GM23338 (cell line): Measurements from ENCODE around the gene RNLS. TPM values are rescaled to one million over a fixed set of nuclear protein-coding genes. Genes with fewer than 3 reads are reported as not detected.

Experiments
- ATAC-seq: fragments of 200-7000 bp; cut with Tn5 transposase; 3 replicates; pipeline ENCODE4 v1.9.1; 2020
- DNase-seq: peaks from one replicate; pipeline ENCODE4 v3.0.0-alpha.2; 2015; ENCODE audit warnings: low spot score
- H2AFZ ChIP-seq: fragments of 200-600 bp; sonication (generic); 2 replicates; pipeline ENCODE4 v1.8.0; 2016; ENCODE audit warnings: antibody characterized with exemption, mild to moderate bottlenecking, moderate library complexity
- H3F3A ChIP-seq: fragments of 200-600 bp; sonication (generic); replicated peaks from 2 replicates; pipeline ENCODE4 v1.8.0; 2017; ENCODE audit warnings: antibody characterized with exemption, mixed run types, low read depth
- H3K27ac ChIP-seq: fragments of 200-600 bp; sonication (generic); 2 replicates; pipeline ENCODE4 v1.6.1; 2016; ENCODE audit warnings: low read depth
- H3K27me3 ChIP-seq: fragments of 200-600 bp; sonication (generic); 2 replicates; pipeline ENCODE4 v1.8.0; 2016; ENCODE audit warnings: mild to moderate bottlenecking, mixed run types, moderate library complexity; ENCODE audit not compliant: insufficient read depth
- H3K36me3 ChIP-seq: fragments of 200-600 bp; sonication (generic); 2 replicates; pipeline ENCODE4 v1.8.0; 2016; ENCODE audit warnings: mild to moderate bottlenecking; ENCODE audit not compliant: insufficient read depth
- H3K4me1 ChIP-seq: fragments of 200-600 bp; sonication (generic); 2 replicates; pipeline ENCODE4 v1.8.0; 2016; ENCODE audit warnings: mild to moderate bottlenecking, moderate library complexity; ENCODE audit not compliant: insufficient read depth
- H3K4me2 ChIP-seq: fragments of 200-600 bp; sonication (generic); 2 replicates; pipeline ENCODE4 v1.7.1; 2017; ENCODE audit warnings: mixed run types
- H3K4me3 ChIP-seq: fragments of 200-600 bp; sonication (generic); 2 replicates; pipeline ENCODE4 v1.6.1; 2016; ENCODE audit warnings: mixed run types
- H3K79me2 ChIP-seq: fragments of 200-600 bp; sonication (generic); replicated peaks from 2 replicates; pipeline ENCODE4 v1.8.0; 2017; ENCODE audit warnings: mild to moderate bottlenecking; ENCODE audit not compliant: insufficient read depth
- H3K9me2 ChIP-seq: fragments of 200-600 bp; sonication (generic); 2 replicates; pipeline ENCODE4 v1.8.0; 2017; ENCODE audit not compliant: insufficient read depth
- H4K20me1 ChIP-seq: fragments of 200-600 bp; sonication (generic); replicated peaks from 2 replicates; pipeline ENCODE4 v1.8.0; 2017; ENCODE audit warnings: mild to moderate bottlenecking; ENCODE audit not compliant: insufficient read depth
- H3K27ac Mint-ChIP-seq: 2 replicates; pipeline ENCODE4 v1.8.0; 2020; ENCODE audit warnings: inconsistent platforms, mild to moderate bottlenecking, moderate library complexity, mixed read lengths
- H3K27me3 Mint-ChIP-seq: 3 replicates; pipeline ENCODE4 v1.8.0; 2022; ENCODE audit warnings: low read depth, mild to moderate bottlenecking, moderate library complexity, mixed read lengths, inconsistent platforms; ENCODE audit not compliant: insufficient read depth, poor library complexity
- H3K36me3 Mint-ChIP-seq: 3 replicates; pipeline ENCODE4 v1.8.0; 2021; ENCODE audit warnings: low read depth, mild to moderate bottlenecking, inconsistent platforms, moderate library complexity, mixed read lengths
- H3K4me1 Mint-ChIP-seq: 3 replicates; pipeline ENCODE4 v1.8.0; 2020; ENCODE audit warnings: mild to moderate bottlenecking, inconsistent platforms, mixed read lengths
- H3K4me3 Mint-ChIP-seq: 3 replicates; pipeline ENCODE4 v1.8.0; 2021; ENCODE audit warnings: moderate library complexity, mild to moderate bottlenecking, inconsistent platforms, mixed read lengths
- H3K9me3 Mint-ChIP-seq: 3 replicates; pipeline ENCODE4 v1.8.0; 2020; ENCODE audit warnings: moderate library complexity, mild to moderate bottlenecking, inconsistent platforms, mixed read lengths
- EZH2 ChIP-seq: fragments of 200-600 bp; sonication (generic); IDR thresholded peaks from one replicate; pipeline ENCODE4 v1.8.0; 2017; ENCODE audit warnings: antibody characterized with exemption, mild to moderate bottlenecking, low read depth; ENCODE audit not compliant: unreplicated experiment
- EZH2phosphoT487 ChIP-seq: fragments of 200-600 bp; sonication (generic); IDR thresholded peaks from one replicate; pipeline ENCODE4 v1.8.1; 2018; ENCODE audit warnings: antibody characterized with exemption; ENCODE audit not compliant: unreplicated experiment
- NANOG ChIP-seq: IDR thresholded peaks from 2 replicates; pipeline ENCODE4 v1.6.1; 2016; ENCODE audit warnings: antibody characterized with exemption, borderline replicate concordance
- POLR2AphosphoS5 ChIP-seq: IDR thresholded peaks from 2 replicates; pipeline ENCODE4 v1.6.1; 2016; ENCODE audit warnings: antibody characterized with exemption, low read depth
- REST ChIP-seq: IDR thresholded peaks from one replicate; pipeline ENCODE4 v1.6.1; 2018; ENCODE audit warnings: antibody characterized with exemption; ENCODE audit not compliant: unreplicated experiment
- ZNF114 ChIP-seq: fragments of 250-450 bp; sonication (Bioruptor Pico); IDR thresholded peaks from 2 replicates; pipeline ENCODE4 v1.5.0; 2020; ENCODE audit warnings: mild to moderate bottlenecking, moderate library complexity
- ZNF331 ChIP-seq: fragments of 250-450 bp; sonication (Bioruptor Pico); IDR thresholded peaks from 2 replicates; pipeline ENCODE4 v1.5.0; 2020; ENCODE audit warnings: low read depth, mild to moderate bottlenecking, moderate library complexity
- polyA plus RNA-seq: library from polyadenylated mRNA; unstranded; fragments of >200 nt; fragmentation: Nextera tagmentation; extraction: Ambion mirVana; gene quantifications from 2 replicates; pipeline ENCODE4 v1.2.1, GENCODE V29; 2016
- total RNA-seq: library from RNA; depleted of rRNA; stranded (reverse); fragments of >200 nt; shearing (Covaris generic); gene quantifications from 2 replicates; pipeline ENCODE4 v1.2.3, GENCODE V29; 2014
- TF ChIP-seq, protein P1 (sequence below): IDR thresholded peaks from 2 replicates; pipeline ENCODE4 v1.6.1; 2016; ENCODE audit warnings: antibody characterized with exemption
- TF ChIP-seq, protein P2 (sequence below), 2 experiments: fragments of 200-600 bp in 1 of 2; sonication (generic) in 1 of 2; conservative IDR thresholded peaks; 2 replicates each; pipeline versions ENCODE4 v1.5.1 to v1.6.1; 2016 to 2017; ENCODE audit warnings: antibody characterized with exemption in 2 of 2, low read depth in 2 of 2, mild to moderate bottlenecking in 2 of 2, moderate library complexity in 1 of 2

RNLS gene
- total and polyA plus RNA-seq, 2 experiments from 2014 or later: 8.8 to 15.2 TPM

GRCh38 chr10:88234297-88234696 is 348.8 kb downstream of the RNLS start:
- ATAC-seq (no peak), DNase-seq (no peak)
- Mint-ChIP-seq H3K9me3 (no peaks in the 10 kb centered on the region; the same call in 1 of the 3 replicates), H3K4me3 (no peak overlapping the region), H3K27me3 (peaks cover 2% of the 10 kb centered on the region), H3K36me3 (no peaks in the 10 kb centered on the region), H3K4me1 (peaks cover 3% of the 10 kb centered on the region; the same call in 2 of the 3 replicates), H3K27ac (no peak overlapping the region)
- Histone ChIP-seq H3K27me3 (no peaks in the 10 kb centered on the region), H3F3A (no peaks in the 10 kb centered on the region), H3K79me2 (no peaks in the 10 kb centered on the region), H3K27ac (no peak overlapping the region), H2AFZ (peak overlapping the region; percentile 56; the same call in 1 of the 2 replicates), H3K4me3 (no peak overlapping the region), H3K36me3 (no peaks in the 10 kb centered on the region), H3K4me1 (no peaks in the 10 kb centered on the region), H3K9me2 (no peaks in the 10 kb centered on the region), H4K20me1 (no peaks in the 10 kb centered on the region), H3K4me2 (no peak overlapping the region)
- TF ChIP-seq, protein P1, sequence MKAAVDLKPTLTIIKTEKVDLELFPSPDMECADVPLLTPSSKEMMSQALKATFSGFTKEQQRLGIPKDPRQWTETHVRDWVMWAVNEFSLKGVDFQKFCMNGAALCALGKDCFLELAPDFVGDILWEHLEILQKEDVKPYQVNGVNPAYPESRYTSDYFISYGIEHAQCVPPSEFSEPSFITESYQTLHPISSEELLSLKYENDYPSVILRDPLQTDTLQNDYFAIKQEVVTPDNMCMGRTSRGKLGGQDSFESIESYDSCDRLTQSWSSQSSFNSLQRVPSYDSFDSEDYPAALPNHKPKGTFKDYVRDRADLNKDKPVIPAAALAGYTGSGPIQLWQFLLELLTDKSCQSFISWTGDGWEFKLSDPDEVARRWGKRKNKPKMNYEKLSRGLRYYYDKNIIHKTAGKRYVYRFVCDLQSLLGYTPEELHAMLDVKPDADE: no peak
- TF ChIP-seq REST (no peak), ZNF114 (CRISPR knock-in tag) (no peak), EZH2phosphoT487 (no peak), POLR2AphosphoS5 (no peak), EZH2 (no peak), ZNF331 (CRISPR knock-in tag) (no peak)

DNA sequence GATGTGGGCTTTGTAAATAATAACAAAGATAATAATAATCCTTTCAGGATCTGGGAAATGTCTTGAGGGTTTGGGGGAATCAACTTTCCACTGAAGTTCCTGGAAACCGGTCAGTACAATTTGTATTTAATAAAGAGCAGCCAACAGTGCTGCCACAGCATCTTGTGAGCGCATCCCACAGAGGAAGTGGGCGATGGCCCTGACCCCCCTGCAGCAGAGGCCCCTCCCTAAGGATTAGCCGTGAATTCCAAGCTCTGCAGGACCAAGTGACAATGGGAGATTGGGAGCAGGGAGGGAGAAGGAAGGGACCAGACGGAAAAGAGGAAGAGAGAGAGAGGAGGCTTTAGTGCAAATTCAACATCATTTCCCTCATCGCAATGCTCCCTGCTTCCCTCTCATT is 349.2 kb downstream of the RNLS start:
- H3K79me2 ChIP-seq: no peaks in the 10 kb centered on the region
- Mint-ChIP-seq H3K36me3 (no peaks in the 10 kb centered on the region), H3K4me1 (peaks cover 3% of the 10 kb centered on the region; the same call in 2 of the 3 replicates), H3K9me3 (no peaks in the 10 kb centered on the region; the same call in 1 of the 3 replicates), H3K4me3 (no peak overlapping the region), H3K27ac (no peak overlapping the region), H3K27me3 (peaks cover 2% of the 10 kb centered on the region)
- no peaks in the 10 kb centered on the region for H3K9me2 ChIP-seq
- no peak overlapping the region for H3K27ac ChIP-seq
- H3K4me2 ChIP-seq: no peak overlapping the region
- TF ChIP-seq NANOG (no peak), ZNF331 (CRISPR knock-in tag) (no peak), ZNF114 (CRISPR knock-in tag) (no peak)
- TF ChIP-seq, protein P2, sequence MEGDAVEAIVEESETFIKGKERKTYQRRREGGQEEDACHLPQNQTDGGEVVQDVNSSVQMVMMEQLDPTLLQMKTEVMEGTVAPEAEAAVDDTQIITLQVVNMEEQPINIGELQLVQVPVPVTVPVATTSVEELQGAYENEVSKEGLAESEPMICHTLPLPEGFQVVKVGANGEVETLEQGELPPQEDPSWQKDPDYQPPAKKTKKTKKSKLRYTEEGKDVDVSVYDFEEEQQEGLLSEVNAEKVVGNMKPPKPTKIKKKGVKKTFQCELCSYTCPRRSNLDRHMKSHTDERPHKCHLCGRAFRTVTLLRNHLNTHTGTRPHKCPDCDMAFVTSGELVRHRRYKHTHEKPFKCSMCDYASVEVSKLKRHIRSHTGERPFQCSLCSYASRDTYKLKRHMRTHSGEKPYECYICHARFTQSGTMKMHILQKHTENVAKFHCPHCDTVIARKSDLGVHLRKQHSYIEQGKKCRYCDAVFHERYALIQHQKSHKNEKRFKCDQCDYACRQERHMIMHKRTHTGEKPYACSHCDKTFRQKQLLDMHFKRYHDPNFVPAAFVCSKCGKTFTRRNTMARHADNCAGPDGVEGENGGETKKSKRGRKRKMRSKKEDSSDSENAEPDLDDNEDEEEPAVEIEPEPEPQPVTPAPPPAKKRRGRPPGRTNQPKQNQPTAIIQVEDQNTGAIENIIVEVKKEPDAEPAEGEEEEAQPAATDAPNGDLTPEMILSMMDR (conservative IDR thresholded peaks at IDR 0.05; ENCODE audit: low read depth in 2 of 2): no peak
- peak overlapping the region; percentile 56; the same call in 1 of the 2 replicates for H2AFZ ChIP-seq
- DNase-seq (no peak), ATAC-seq (peak; percentile 50)
- H4K20me1 ChIP-seq: no peaks in the 10 kb centered on the region
- H3F3A ChIP-seq: no peaks in the 10 kb centered on the region
- no peak overlapping the region for H3K4me3 ChIP-seq
- no peaks in the 10 kb centered on the region for H3K4me1 ChIP-seq
- no peaks in the 10 kb centered on the region for H3K27me3 ChIP-seq
- H3K36me3 ChIP-seq: no peaks in the 10 kb centered on the region
